Right lobe of liver (tissue), 4 donors: Measurements from ENCODE around the gene KBTBD2.

Experiments
- CTCF ChIP-seq, 4 donors: fragments of 200-600 bp in 3 of 4; fragments of 450-650 bp in 1 of 4; IDR thresholded peaks; one replicate each; pipeline versions ENCODE4 v1.5.1 to v1.8.0; 2016 to 2022; ENCODE audit warnings: antibody characterized with exemption in 4 of 4, mild to moderate bottlenecking in 2 of 4
- POLR2A ChIP-seq: fragments of 450-650 bp; IDR thresholded peaks from one replicate; pipeline ENCODE4 v1.6.1; 2017; ENCODE audit warnings: antibody characterized with exemption, mild to moderate bottlenecking
- donor health status: DM: no; HTN: no; CAD: no.
- donor health status: DM: no; HTN: no; CAD: no.
- donor health status: DM: no; HTN: yes; CAD: no.

DNA sequence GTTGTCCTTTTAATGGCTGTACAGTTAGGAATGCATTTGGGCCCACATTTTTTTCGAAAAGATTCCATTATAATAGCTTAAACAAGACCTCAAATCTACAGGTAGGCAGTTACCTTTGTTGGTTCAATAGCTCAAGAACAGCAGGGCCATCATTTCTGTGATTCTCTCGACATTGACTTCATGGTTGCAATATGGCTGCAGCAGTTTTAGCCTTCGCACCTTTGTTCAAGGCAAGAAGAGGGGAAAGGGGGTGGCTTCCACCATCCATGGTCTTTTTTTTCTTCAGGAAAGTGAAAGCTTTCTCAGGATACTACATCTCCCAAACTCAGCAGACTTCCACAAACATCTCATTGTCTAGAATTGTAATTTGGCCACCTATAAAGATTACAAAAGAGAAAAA, 2.2 kb upstream of the KBTBD2 start:
- no peak for TF ChIP-seq CTCF (IDR thresholded peaks at IDR 0.05)
- TF ChIP-seq POLR2A: no peak
